ENCODE measurements around the gene SDS.

Gene SDS

GRCh38 chr12:113391145-113391544 is 12.5 kb downstream of the SDS start:
- Histone ChIP-seq H3K4me3 (ENCODE audit: low read length) (no peak overlapping the region), H3K27ac (ENCODE audit: low read length) (no peak overlapping the region), H3K9ac (ENCODE audit: low read length) (no peak overlapping the region), H3K4me2 (ENCODE audit: low read depth, low read length) (no peak overlapping the region), H3K4me1 (ENCODE audit: low read length) (no peaks in the 10 kb centered on the region), H3K27me3 (replicated peaks; ENCODE audit: insufficient read depth, low read length) (no peaks in the 10 kb centered on the region), H3K79me2 (ENCODE audit: low read length) (no peaks in the 10 kb centered on the region), H4K20me1 (ENCODE audit: insufficient read depth, low read length) (no peaks in the 10 kb centered on the region), H3F3A (ENCODE audit: insufficient read depth, low read length) (no peaks in the 10 kb centered on the region), H3K9me3 (replicated peaks; ENCODE audit: insufficient read depth, low read length) (no peaks in the 10 kb centered on the region), H3K36me3 (replicated peaks; ENCODE audit: insufficient read depth, low read length) (no peaks in the 10 kb centered on the region), H3K9me2 (replicated peaks; ENCODE audit: insufficient read depth, low read length) (no peaks in the 10 kb centered on the region), H2AFZ (ENCODE audit: low read length) (no peak overlapping the region)
- no peak for TF ChIP-seq EZH2phosphoT487 (IDR thresholded peaks at IDR 0.05; ENCODE audit: low read length)
- TF ChIP-seq CTCF (IDR thresholded peaks at IDR 0.05; ENCODE audit: low read length) = no peak
- no peak for DNase-seq

GRCh38 chr12:113390064-113391043 is 13.3 kb downstream of the SDS start:
- H3K9ac ChIP-seq (ENCODE audit: low read length) = no peak overlapping the region
- H3K9me2 ChIP-seq (replicated peaks; ENCODE audit: insufficient read depth, low read length) = no peaks in the 10 kb centered on the region
- H3K27me3 ChIP-seq (replicated peaks; ENCODE audit: insufficient read depth, low read length) = no peaks in the 10 kb centered on the region
- no peaks in the 10 kb centered on the region for H3K36me3 ChIP-seq (replicated peaks; ENCODE audit: insufficient read depth, low read length)
- H3K27ac ChIP-seq (ENCODE audit: low read length) = no peak overlapping the region
- no peak overlapping the region for H3K4me3 ChIP-seq (ENCODE audit: low read length)
- no peak for DNase-seq
- H3F3A ChIP-seq (ENCODE audit: insufficient read depth, low read length) = no peaks in the 10 kb centered on the region
- no peak for TF ChIP-seq EZH2 (optimal IDR thresholded peaks at IDR 0.05; ENCODE audit: low read depth, low read length)
- TF ChIP-seq CTCF (IDR thresholded peaks at IDR 0.05; ENCODE audit: low read length) = no peak
- TF ChIP-seq EZH2phosphoT487 (IDR thresholded peaks at IDR 0.05; ENCODE audit: low read length) = no peak
- H2AFZ ChIP-seq (ENCODE audit: low read length) = no peak overlapping the region
- H3K4me1 ChIP-seq (ENCODE audit: low read length) = no peaks in the 10 kb centered on the region
- H4K20me1 ChIP-seq (ENCODE audit: insufficient read depth, low read length) = no peaks in the 10 kb centered on the region
- H3K9me3 ChIP-seq (replicated peaks; ENCODE audit: insufficient read depth, low read length) = no peaks in the 10 kb centered on the region
- H3K79me2 ChIP-seq (ENCODE audit: low read length) = no peaks in the 10 kb centered on the region
- H3K4me2 ChIP-seq (ENCODE audit: low read depth, low read length) = no peak overlapping the region

GRCh38 chr12:113388351-113388750 is 15.3 kb downstream of the SDS start:
- H3K79me2 ChIP-seq (ENCODE audit: low read length) = no peaks in the 10 kb centered on the region
- H3K9me3 ChIP-seq (replicated peaks; ENCODE audit: insufficient read depth, low read length) = no peaks in the 10 kb centered on the region
- no peaks in the 10 kb centered on the region for H3K36me3 ChIP-seq (replicated peaks; ENCODE audit: insufficient read depth, low read length)
- no peak overlapping the region for H2AFZ ChIP-seq (ENCODE audit: low read length)
- H3K4me2 ChIP-seq (ENCODE audit: low read depth, low read length) = no peak overlapping the region
- TF ChIP-seq EZH2 (optimal IDR thresholded peaks at IDR 0.05; ENCODE audit: low read depth, low read length) = no peak
- TF ChIP-seq CTCF (IDR thresholded peaks at IDR 0.05; ENCODE audit: low read length) = no peak
- no peak for TF ChIP-seq EZH2phosphoT487 (IDR thresholded peaks at IDR 0.05; ENCODE audit: low read length)
- no peaks in the 10 kb centered on the region for H3F3A ChIP-seq (ENCODE audit: insufficient read depth, low read length)
- no peaks in the 10 kb centered on the region for H3K9me2 ChIP-seq (replicated peaks; ENCODE audit: insufficient read depth, low read length)
- H3K4me3 ChIP-seq (ENCODE audit: low read length) = no peak overlapping the region
- H4K20me1 ChIP-seq (ENCODE audit: insufficient read depth, low read length) = no peaks in the 10 kb centered on the region
- H3K9ac ChIP-seq (ENCODE audit: low read length) = no peak overlapping the region
- no peaks in the 10 kb centered on the region for H3K4me1 ChIP-seq (ENCODE audit: low read length)
- DNase-seq = no peak
- H3K27me3 ChIP-seq (replicated peaks; ENCODE audit: insufficient read depth, low read length) = no peaks in the 10 kb centered on the region
- H3K27ac ChIP-seq (ENCODE audit: low read length) = no peak overlapping the region

Data from MM.1S (cell line).